Measurements from ENCODE around the gene TRIP6.

The TRIP6 gene

GRCh38 chr7:100880645-100881044 lies 13.5 kb downstream of the TRIP6 start:
- TF ChIP-seq CTCF (IDR thresholded peaks at IDR 0.05; ENCODE audit: control insufficient read depth, insufficient read depth, low read depth, low read length, missing control alignments): no peak
- no peak for DNase-seq (ENCODE audit: low read depth)

GRCh38 chr7:100881136-100881535 lies 13.9 kb downstream of the TRIP6 start:
- no peak for DNase-seq (ENCODE audit: low read depth)
- no peak overlapping the region for H3K4me3 ChIP-seq (ENCODE audit: control insufficient read depth, low read depth, low read length)
- TF ChIP-seq CTCF (IDR thresholded peaks at IDR 0.05; ENCODE audit: control insufficient read depth, insufficient read depth, low read depth, low read length, missing control alignments): no peak

More at GRCh38 chr7:100880645-100881044, 13.5 kb downstream of the TRIP6 start:
- no peak overlapping the region for H3K4me3 ChIP-seq (ENCODE audit: control insufficient read depth, low read depth, low read length)

GRCh38 chr7:100882201-100882600 lies 15.0 kb downstream of the TRIP6 start:
- H3K4me3 ChIP-seq (ENCODE audit: control insufficient read depth, low read depth, low read length): no peak overlapping the region
- no peak for DNase-seq (ENCODE audit: low read depth)
- no peak for TF ChIP-seq CTCF (IDR thresholded peaks at IDR 0.05; ENCODE audit: control insufficient read depth, insufficient read depth, low read depth, low read length, missing control alignments)

- H3K4me3 ChIP-seq (ENCODE audit: control insufficient read depth, low read depth, low read length): no peak overlapping the region
- TF ChIP-seq CTCF (IDR thresholded peaks at IDR 0.05; ENCODE audit: control insufficient read depth, insufficient read depth, low read depth, low read length, missing control alignments): no peak
- no peak for DNase-seq (ENCODE audit: low read depth)
These were observed 15.8 kb downstream of the TRIP6 start for GRCh38 chr7:100882785-100883526.

GRCh38 chr7:100884736-100885439 lies 17.7 kb downstream of the TRIP6 start:
- no peak overlapping the region for H3K4me3 ChIP-seq (ENCODE audit: control insufficient read depth, low read depth, low read length)
- DNase-seq (ENCODE audit: low read depth): no peak
- no peak for TF ChIP-seq CTCF (IDR thresholded peaks at IDR 0.05; ENCODE audit: control insufficient read depth, insufficient read depth, low read depth, low read length, missing control alignments)

- no peak for TF ChIP-seq CTCF (IDR thresholded peaks at IDR 0.05; ENCODE audit: control insufficient read depth, insufficient read depth, low read depth, low read length, missing control alignments)
- H3K4me3 ChIP-seq (ENCODE audit: control insufficient read depth, low read depth, low read length): no peak overlapping the region
- DNase-seq (ENCODE audit: low read depth): no peak
These were observed 18.4 kb downstream of the TRIP6 start for GRCh38 chr7:100885440-100886141.

All from AG09309 (cell line).